H1 (cell line): ENCODE data around the gene EPX. TPM values are rescaled to one million over a fixed set of nuclear protein-coding genes. Genes with fewer than 3 reads are reported as not detected.
A peak's percentile ranks its signal among the peaks of the same experiment; 100 is the strongest.

ENCODE experiments used
- ASH2L ChIP-seq: fragments of 200-600, 300-600 bp; sonication (generic); IDR thresholded peaks from one replicate; pipeline ENCODE4 v1.7.1; 2017; ENCODE audit warnings: low read length
- BACH1 ChIP-seq: IDR thresholded peaks from 2 replicates; pipeline ENCODE4 v1.6.1; 2012; ENCODE audit warnings: low read length, improper control_type of control experiment
- KDM4A ChIP-seq: IDR thresholded peaks from one replicate; pipeline ENCODE4 v1.7.1; 2012; ENCODE audit warnings: low read depth, mild to moderate bottlenecking, moderate library complexity, low read length, inconsistent platforms; ENCODE audit not compliant: severe bottlenecking
- POLR2A ChIP-seq, 2 experiments: IDR thresholded peaks; 1 replicate in 1 of 2; 2 replicates in 1 of 2; pipeline ENCODE4 v1.6.1; 2011; ENCODE audit warnings: low read depth in 2 of 2, low read length in 2 of 2, mild to moderate bottlenecking in 2 of 2; ENCODE audit errors: control extremely low read depth in 1 of 2
- SP1 ChIP-seq: IDR thresholded peaks from 2 replicates; pipeline ENCODE4 v1.6.1; 2011; ENCODE audit warnings: low read depth, low read length
- SUZ12 ChIP-seq: fragments of 200-600 bp; sonication (generic); IDR thresholded peaks from 2 replicates; pipeline ENCODE4 v1.6.1; 2012; ENCODE audit warnings: mild to moderate bottlenecking, inconsistent platforms, low read length, moderate library complexity, mixed read lengths
- YY1 ChIP-seq: IDR thresholded peaks from 2 replicates; pipeline ENCODE4 v1.6.1; 2011; ENCODE audit warnings: low read depth, mild to moderate bottlenecking, low read length
- polyA plus RNA-seq, 7 experiments: library from polyadenylated mRNA; depleted of rRNA in 3 of 7; stranded (reverse) in 5 of 7; unstranded in 2 of 7; fragments of >200 nt in 5 of 7; fragments of 200-250 nt in 2 of 7; gene quantifications; 1 replicate in 5 of 7; 2 replicates in 1 of 7; 4 replicates in 1 of 7; pipeline versions ENCODE4 v1.2.1 to v1.2.3, GENCODE V29; 2011 to 2013; ENCODE audit warnings: missing spikeins in 2 of 7, mixed read lengths in 2 of 7
- total RNA-seq: library from RNA; stranded (reverse); fragmentation: NEBNext Ultra II Directional; extraction: Animal tissue kit (Norgen Biotek cat#: 25700); gene quantifications from 2 replicates; pipeline ENCODE4 v1.2.1, GENCODE V29; 2021
- TF ChIP-seq, protein P1 (sequence below): IDR thresholded peaks from 2 replicates; pipeline ENCODE4 v1.6.1; 2012; ENCODE audit warnings: inconsistent platforms
- TF ChIP-seq, protein P2 (sequence below): fragments of 300-600 bp; sonication (generic); IDR thresholded peaks from 2 replicates; pipeline ENCODE4 v1.7.1; 2012; ENCODE audit warnings: low read length, moderate library complexity, mild to moderate bottlenecking, inconsistent platforms; ENCODE audit not compliant: insufficient replicate concordance

Gene EPX
- total and polyA plus RNA-seq, 2 of the 8 experiments (the other 6 are each of a cell fraction or from before 2014, with no cell fraction given) = not detected

DNA sequence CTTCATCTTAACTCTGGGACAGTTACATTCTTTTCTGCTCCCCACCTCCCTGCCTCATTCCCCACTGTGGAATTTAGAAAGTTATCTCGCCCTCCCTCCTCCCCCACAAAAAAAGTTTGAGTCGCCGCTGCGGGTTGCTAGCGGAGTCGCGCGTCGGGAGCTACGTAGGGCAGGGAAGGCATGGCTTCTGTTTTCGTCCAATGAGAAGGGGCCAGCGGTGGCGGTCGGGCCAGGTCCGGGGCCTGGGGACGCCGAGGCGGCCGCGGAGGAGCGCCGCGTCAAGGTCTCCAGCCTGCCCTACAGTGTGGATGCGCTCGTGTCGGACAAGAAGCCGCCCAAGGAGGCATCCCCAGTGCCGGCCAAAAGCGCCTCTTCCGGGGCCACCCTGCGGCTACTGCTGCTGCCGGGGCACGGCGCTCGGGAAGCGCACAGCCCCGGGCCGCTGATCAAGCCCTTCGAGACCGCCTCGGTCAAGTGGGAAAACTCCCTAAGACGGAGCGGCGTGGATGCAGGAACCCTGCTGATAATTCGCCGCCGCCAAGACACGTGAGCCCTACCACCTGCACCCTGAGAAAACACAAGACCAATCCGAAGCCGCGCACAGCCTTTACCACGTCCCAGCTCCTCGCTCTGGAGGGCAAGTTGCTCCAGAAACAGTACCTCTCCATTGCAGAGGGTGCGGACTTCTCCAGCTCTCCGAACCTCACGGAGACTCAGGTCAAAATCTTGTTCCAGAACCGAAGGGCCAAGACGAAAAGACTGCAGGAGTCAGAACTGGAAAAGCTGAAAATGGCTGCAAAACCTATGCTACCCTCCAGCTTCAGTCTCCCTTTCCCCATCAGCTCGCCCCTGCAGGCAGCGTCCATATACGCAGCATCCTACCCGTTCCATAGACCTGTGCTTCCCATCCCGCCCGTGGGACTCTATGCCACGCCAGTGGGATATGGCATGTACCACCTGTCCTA is 35.4 kb upstream of the EPX start (continued):
- TF ChIP-seq POLR2A (IDR thresholded peaks at IDR 0.05; ENCODE audit: control extremely low read depth in 1 of 2, low read depth in 2 of 2, low read length in 2 of 2) (peak in 1 of 2 experiments; percentile 80; a peak in 2 of 3 replicates), YY1 (peak; percentile 69; the same call in 1 of the 2 replicates), BACH1 (no peak), SUZ12 (peak; percentile 46; the same call in 1 of the 2 replicates), KDM4A (peak; percentile 91), SP1 (no peak), ASH2L (peak; percentile 66)
- TF ChIP-seq, protein P1, sequence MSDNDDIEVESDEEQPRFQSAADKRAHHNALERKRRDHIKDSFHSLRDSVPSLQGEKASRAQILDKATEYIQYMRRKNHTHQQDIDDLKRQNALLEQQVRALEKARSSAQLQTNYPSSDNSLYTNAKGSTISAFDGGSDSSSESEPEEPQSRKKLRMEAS = peak; percentile 74
- TF ChIP-seq, protein P2, sequence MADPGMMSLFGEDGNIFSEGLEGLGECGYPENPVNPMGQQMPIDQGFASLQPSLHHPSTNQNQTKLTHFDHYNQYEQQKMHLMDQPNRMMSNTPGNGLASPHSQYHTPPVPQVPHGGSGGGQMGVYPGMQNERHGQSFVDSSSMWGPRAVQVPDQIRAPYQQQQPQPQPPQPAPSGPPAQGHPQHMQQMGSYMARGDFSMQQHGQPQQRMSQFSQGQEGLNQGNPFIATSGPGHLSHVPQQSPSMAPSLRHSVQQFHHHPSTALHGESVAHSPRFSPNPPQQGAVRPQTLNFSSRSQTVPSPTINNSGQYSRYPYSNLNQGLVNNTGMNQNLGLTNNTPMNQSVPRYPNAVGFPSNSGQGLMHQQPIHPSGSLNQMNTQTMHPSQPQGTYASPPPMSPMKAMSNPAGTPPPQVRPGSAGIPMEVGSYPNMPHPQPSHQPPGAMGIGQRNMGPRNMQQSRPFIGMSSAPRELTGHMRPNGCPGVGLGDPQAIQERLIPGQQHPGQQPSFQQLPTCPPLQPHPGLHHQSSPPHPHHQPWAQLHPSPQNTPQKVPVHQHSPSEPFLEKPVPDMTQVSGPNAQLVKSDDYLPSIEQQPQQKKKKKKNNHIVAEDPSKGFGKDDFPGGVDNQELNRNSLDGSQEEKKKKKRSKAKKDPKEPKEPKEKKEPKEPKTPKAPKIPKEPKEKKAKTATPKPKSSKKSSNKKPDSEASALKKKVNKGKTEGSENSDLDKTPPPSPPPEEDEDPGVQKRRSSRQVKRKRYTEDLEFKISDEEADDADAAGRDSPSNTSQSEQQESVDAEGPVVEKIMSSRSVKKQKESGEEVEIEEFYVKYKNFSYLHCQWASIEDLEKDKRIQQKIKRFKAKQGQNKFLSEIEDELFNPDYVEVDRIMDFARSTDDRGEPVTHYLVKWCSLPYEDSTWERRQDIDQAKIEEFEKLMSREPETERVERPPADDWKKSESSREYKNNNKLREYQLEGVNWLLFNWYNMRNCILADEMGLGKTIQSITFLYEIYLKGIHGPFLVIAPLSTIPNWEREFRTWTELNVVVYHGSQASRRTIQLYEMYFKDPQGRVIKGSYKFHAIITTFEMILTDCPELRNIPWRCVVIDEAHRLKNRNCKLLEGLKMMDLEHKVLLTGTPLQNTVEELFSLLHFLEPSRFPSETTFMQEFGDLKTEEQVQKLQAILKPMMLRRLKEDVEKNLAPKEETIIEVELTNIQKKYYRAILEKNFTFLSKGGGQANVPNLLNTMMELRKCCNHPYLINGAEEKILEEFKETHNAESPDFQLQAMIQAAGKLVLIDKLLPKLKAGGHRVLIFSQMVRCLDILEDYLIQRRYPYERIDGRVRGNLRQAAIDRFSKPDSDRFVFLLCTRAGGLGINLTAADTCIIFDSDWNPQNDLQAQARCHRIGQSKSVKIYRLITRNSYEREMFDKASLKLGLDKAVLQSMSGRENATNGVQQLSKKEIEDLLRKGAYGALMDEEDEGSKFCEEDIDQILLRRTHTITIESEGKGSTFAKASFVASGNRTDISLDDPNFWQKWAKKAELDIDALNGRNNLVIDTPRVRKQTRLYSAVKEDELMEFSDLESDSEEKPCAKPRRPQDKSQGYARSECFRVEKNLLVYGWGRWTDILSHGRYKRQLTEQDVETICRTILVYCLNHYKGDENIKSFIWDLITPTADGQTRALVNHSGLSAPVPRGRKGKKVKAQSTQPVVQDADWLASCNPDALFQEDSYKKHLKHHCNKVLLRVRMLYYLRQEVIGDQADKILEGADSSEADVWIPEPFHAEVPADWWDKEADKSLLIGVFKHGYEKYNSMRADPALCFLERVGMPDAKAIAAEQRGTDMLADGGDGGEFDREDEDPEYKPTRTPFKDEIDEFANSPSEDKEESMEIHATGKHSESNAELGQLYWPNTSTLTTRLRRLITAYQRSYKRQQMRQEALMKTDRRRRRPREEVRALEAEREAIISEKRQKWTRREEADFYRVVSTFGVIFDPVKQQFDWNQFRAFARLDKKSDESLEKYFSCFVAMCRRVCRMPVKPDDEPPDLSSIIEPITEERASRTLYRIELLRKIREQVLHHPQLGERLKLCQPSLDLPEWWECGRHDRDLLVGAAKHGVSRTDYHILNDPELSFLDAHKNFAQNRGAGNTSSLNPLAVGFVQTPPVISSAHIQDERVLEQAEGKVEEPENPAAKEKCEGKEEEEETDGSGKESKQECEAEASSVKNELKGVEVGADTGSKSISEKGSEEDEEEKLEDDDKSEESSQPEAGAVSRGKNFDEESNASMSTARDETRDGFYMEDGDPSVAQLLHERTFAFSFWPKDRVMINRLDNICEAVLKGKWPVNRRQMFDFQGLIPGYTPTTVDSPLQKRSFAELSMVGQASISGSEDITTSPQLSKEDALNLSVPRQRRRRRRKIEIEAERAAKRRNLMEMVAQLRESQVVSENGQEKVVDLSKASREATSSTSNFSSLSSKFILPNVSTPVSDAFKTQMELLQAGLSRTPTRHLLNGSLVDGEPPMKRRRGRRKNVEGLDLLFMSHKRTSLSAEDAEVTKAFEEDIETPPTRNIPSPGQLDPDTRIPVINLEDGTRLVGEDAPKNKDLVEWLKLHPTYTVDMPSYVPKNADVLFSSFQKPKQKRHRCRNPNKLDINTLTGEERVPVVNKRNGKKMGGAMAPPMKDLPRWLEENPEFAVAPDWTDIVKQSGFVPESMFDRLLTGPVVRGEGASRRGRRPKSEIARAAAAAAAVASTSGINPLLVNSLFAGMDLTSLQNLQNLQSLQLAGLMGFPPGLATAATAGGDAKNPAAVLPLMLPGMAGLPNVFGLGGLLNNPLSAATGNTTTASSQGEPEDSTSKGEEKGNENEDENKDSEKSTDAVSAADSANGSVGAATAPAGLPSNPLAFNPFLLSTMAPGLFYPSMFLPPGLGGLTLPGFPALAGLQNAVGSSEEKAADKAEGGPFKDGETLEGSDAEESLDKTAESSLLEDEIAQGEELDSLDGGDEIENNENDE = no peak
